Measurements from ENCODE around the gene TEX44.

Gene TEX44

DNA sequence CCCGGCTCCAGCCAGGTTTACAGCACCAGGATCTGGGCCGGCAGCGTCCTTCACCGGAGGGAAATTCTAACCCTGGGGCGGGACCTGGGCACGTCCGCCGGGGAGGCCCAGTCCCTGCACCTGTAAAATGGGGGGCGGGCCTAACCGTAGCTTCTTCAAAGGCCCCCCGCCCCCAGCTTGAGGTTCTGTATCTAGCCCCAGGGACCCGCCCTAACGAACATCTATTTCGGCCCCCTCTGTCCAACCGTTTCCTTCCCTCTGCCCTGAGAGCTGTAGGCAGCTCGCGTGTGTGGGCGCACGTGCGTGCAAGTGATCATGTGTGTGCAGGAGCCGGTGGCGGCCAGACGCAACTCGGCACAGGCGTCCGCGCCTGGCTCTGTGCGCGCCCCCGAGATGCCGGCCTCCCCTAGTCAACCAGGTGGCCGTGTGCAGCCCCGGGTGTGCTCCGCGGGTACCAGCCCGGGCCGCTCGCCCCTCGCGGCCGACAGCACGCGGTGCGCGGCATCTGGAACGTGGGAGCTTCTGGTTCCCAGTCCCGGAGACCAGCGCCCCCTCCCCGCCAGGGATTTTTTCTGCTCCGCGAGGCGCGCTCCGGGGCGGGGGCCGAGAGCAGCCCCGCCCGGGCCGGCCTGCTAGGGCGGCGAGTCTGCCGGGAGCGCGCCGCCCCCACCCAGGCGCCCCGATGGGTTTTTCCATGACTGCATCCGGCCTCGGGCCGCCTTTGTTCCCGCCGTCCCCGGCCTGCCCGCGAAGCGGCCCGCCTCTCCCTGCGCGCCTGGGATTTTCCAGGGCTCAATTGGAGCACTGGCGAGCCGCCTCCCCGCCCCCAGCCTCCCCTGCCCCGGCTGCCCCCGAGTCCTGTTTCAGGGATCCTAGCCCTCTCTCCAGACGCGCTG is 21.2 kb downstream of the TEX44 start:
- peak; percentile 98 for DNase-seq (ENCODE audit: extremely low read depth, insufficient read length)
- TF ChIP-seq, protein P1, sequence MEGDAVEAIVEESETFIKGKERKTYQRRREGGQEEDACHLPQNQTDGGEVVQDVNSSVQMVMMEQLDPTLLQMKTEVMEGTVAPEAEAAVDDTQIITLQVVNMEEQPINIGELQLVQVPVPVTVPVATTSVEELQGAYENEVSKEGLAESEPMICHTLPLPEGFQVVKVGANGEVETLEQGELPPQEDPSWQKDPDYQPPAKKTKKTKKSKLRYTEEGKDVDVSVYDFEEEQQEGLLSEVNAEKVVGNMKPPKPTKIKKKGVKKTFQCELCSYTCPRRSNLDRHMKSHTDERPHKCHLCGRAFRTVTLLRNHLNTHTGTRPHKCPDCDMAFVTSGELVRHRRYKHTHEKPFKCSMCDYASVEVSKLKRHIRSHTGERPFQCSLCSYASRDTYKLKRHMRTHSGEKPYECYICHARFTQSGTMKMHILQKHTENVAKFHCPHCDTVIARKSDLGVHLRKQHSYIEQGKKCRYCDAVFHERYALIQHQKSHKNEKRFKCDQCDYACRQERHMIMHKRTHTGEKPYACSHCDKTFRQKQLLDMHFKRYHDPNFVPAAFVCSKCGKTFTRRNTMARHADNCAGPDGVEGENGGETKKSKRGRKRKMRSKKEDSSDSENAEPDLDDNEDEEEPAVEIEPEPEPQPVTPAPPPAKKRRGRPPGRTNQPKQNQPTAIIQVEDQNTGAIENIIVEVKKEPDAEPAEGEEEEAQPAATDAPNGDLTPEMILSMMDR (IDR thresholded peaks at IDR 0.05; ENCODE audit: insufficient read depth, low read length, poor library complexity, severe bottlenecking), result no peak
- no peaks in the 10 kb centered on the region for H3K36me3 ChIP-seq (ENCODE audit: control insufficient read depth, insufficient read depth, low read length)
- peak overlapping the region; percentile 60 for H3K4me3 ChIP-seq (replicated peaks; ENCODE audit: low read depth, low read length)
- H3K27me3 ChIP-seq (replicated peaks; ENCODE audit: control insufficient read depth, insufficient read depth, low read length), result no peaks in the 10 kb centered on the region

- H3K27me3 ChIP-seq (replicated peaks; ENCODE audit: control insufficient read depth, insufficient read depth, low read length), result no peaks in the 10 kb centered on the region
- peak overlapping the region; percentile 60 for H3K4me3 ChIP-seq (replicated peaks; ENCODE audit: low read depth, low read length)
- peak; percentile 85 for DNase-seq (ENCODE audit: extremely low read depth, insufficient read length)
- H3K36me3 ChIP-seq (ENCODE audit: control insufficient read depth, insufficient read depth, low read length), result no peaks in the 10 kb centered on the region
- TF ChIP-seq, protein P1 (IDR thresholded peaks at IDR 0.05; ENCODE audit: insufficient read depth, low read length, poor library complexity, severe bottlenecking), result no peak
These were observed 21.9 kb downstream of the TEX44 start for GRCh38 chr2:231614559-231615057.

GRCh38 chr2:231615058-231615671 is 22.5 kb downstream of the TEX44 start:
- DNase-seq (ENCODE audit: extremely low read depth, insufficient read length), result no peak
- Histone ChIP-seq H3K4me3 (replicated peaks; ENCODE audit: low read depth, low read length) (peak overlapping the region; percentile 60), H3K36me3 (ENCODE audit: control insufficient read depth, insufficient read depth, low read length) (no peaks in the 10 kb centered on the region), H3K27me3 (replicated peaks; ENCODE audit: control insufficient read depth, insufficient read depth, low read length) (no peaks in the 10 kb centered on the region)
- TF ChIP-seq, protein P1 (IDR thresholded peaks at IDR 0.05; ENCODE audit: insufficient read depth, low read length, poor library complexity, severe bottlenecking), result peak; percentile 20

- no peak for DNase-seq (ENCODE audit: extremely low read depth, insufficient read length)
- Histone ChIP-seq H3K4me3 (replicated peaks; ENCODE audit: low read depth, low read length) (no peak overlapping the region), H3K27me3 (replicated peaks; ENCODE audit: control insufficient read depth, insufficient read depth, low read length) (no peaks in the 10 kb centered on the region), H3K36me3 (ENCODE audit: control insufficient read depth, insufficient read depth, low read length) (no peaks in the 10 kb centered on the region)
- TF ChIP-seq, protein P1 (IDR thresholded peaks at IDR 0.05; ENCODE audit: insufficient read depth, low read length, poor library complexity, severe bottlenecking), result no peak
These were observed 23.6 kb downstream of the TEX44 start for GRCh38 chr2:231616296-231616695.

- TF ChIP-seq, protein P1 (IDR thresholded peaks at IDR 0.05; ENCODE audit: insufficient read depth, low read length, poor library complexity, severe bottlenecking), result no peak
- Histone ChIP-seq H3K4me3 (replicated peaks; ENCODE audit: low read depth, low read length) (no peak overlapping the region), H3K27me3 (replicated peaks; ENCODE audit: control insufficient read depth, insufficient read depth, low read length) (no peaks in the 10 kb centered on the region), H3K36me3 (ENCODE audit: control insufficient read depth, insufficient read depth, low read length) (no peaks in the 10 kb centered on the region)
- no peak for DNase-seq (ENCODE audit: extremely low read depth, insufficient read length)
These were observed 24.6 kb downstream of the TEX44 start for GRCh38 chr2:231617059-231617926.

All from GM06990 (cell line).